ENCODE results near the gene IQSEC1.
"Not testable (repeated sequence)": the region's sequence is repeated elsewhere in the genome, so short reads cannot be mapped to it uniquely, and the experiment has no call there.

Gene IQSEC1

GRCh38 chr3:12893247-12893646, 180.0 kb downstream of the IQSEC1 start:
- no peak for DNase-seq (ENCODE audit: low read depth)

- DNase-seq (ENCODE audit: low read depth): no peak
Measured at GRCh38 chr3:12892840-12893189, 180.4 kb downstream of the IQSEC1 start.

GRCh38 chr3:12891985-12892839, 181.0 kb downstream of the IQSEC1 start:
- no peak for DNase-seq (ENCODE audit: low read depth)

GRCh38 chr3:12891391-12891984, 181.7 kb downstream of the IQSEC1 start:
- no peak for DNase-seq (ENCODE audit: low read depth)

GRCh38 chr3:12890610-12891390, 182.4 kb downstream of the IQSEC1 start:
- DNase-seq (ENCODE audit: low read depth): no peak

GRCh38 chr3:12886736-12887135, 186.5 kb downstream of the IQSEC1 start:
- DNase-seq (ENCODE audit: low read depth): no peak

GRCh38 chr3:12886106-12886679, 187.0 kb downstream of the IQSEC1 start:
- DNase-seq (ENCODE audit: low read depth): no peak

GRCh38 chr3:12885583-12885930, 187.7 kb downstream of the IQSEC1 start:
- no peak for DNase-seq (ENCODE audit: low read depth)

- DNase-seq (ENCODE audit: low read depth): no peak
Measured at GRCh38 chr3:12884790-12885582, 188.2 kb downstream of the IQSEC1 start.

GRCh38 chr3:12884186-12884680, 189.0 kb downstream of the IQSEC1 start:
- DNase-seq (ENCODE audit: low read depth): no peak

- DNase-seq (ENCODE audit: low read depth): no peak
Measured at GRCh38 chr3:12882336-12883310, 190.6 kb downstream of the IQSEC1 start.

- DNase-seq (ENCODE audit: low read depth): not testable (repeated sequence)
Measured at GRCh38 chr3:12881858-12882257, 191.4 kb downstream of the IQSEC1 start.

- DNase-seq (ENCODE audit: low read depth): no peak
Measured at GRCh38 chr3:12879191-12879815, 193.9 kb downstream of the IQSEC1 start.

GRCh38 chr3:12878758-12879157, 194.5 kb downstream of the IQSEC1 start:
- not testable (repeated sequence) for DNase-seq (ENCODE audit: low read depth)

GRCh38 chr3:12878141-12878574, 195.1 kb downstream of the IQSEC1 start:
- DNase-seq (ENCODE audit: low read depth): no peak

GRCh38 chr3:12877040-12877439, 196.2 kb downstream of the IQSEC1 start:
- DNase-seq (ENCODE audit: low read depth): no peak

- DNase-seq (ENCODE audit: low read depth): no peak
Measured at GRCh38 chr3:12875857-12876836, 197.1 kb downstream of the IQSEC1 start.

GRCh38 chr3:12871404-12871983, 201.7 kb downstream of the IQSEC1 start:
- no peak for DNase-seq (ENCODE audit: low read depth)
